ENCODE results near the gene MCCC1.
"Not testable (repeated sequence)": the region's sequence is repeated elsewhere in the genome, so short reads cannot be mapped to it uniquely, and the experiment has no call there.

Gene MCCC1

GRCh38 chr3:183008303-183008702, 91.0 kb downstream of the MCCC1 start:
- no peaks in the 10 kb centered on the region for H3K9me3 Mint-ChIP-seq
- H3K27me3 Mint-ChIP-seq: no peaks in the 10 kb centered on the region
- no peaks in the 10 kb centered on the region for H3K4me1 Mint-ChIP-seq (ENCODE audit: low read depth)
- no peak overlapping the region for H3K4me3 Mint-ChIP-seq
- peaks cover 8% of the 10 kb centered on the region for H3K36me3 Mint-ChIP-seq (ENCODE audit: low read depth)
- H3K27ac Mint-ChIP-seq: no peak overlapping the region
- DNase-seq: no peak

GRCh38 chr3:183006396-183007002, 92.8 kb downstream of the MCCC1 start:
- H3K4me1 Mint-ChIP-seq (ENCODE audit: low read depth): no peaks in the 10 kb centered on the region
- H3K4me3 Mint-ChIP-seq: no peak overlapping the region
- H3K9me3 Mint-ChIP-seq: no peaks in the 10 kb centered on the region
- DNase-seq: no peak
- no peaks in the 10 kb centered on the region for H3K36me3 Mint-ChIP-seq (ENCODE audit: low read depth)
- H3K27me3 Mint-ChIP-seq: no peaks in the 10 kb centered on the region
- H3K27ac Mint-ChIP-seq: peak overlapping the region; percentile 7

GRCh38 chr3:182999767-183000166, 99.5 kb downstream of the MCCC1 start:
- Mint-ChIP-seq H3K4me3 (no peak overlapping the region), H3K27ac (no peak overlapping the region), H3K9me3 (peaks cover 9% of the 10 kb centered on the region), H3K27me3 (no peaks in the 10 kb centered on the region), H3K36me3 (ENCODE audit: low read depth) (no peaks in the 10 kb centered on the region), H3K4me1 (ENCODE audit: low read depth) (no peaks in the 10 kb centered on the region)
- no peak for DNase-seq

GRCh38 chr3:182993486-182994201, 105.7 kb downstream of the MCCC1 start:
- not testable (repeated sequence) for H3K27ac Mint-ChIP-seq; H3K4me1 Mint-ChIP-seq (ENCODE audit: low read depth); H3K27me3 Mint-ChIP-seq; H3K4me3 Mint-ChIP-seq; H3K36me3 Mint-ChIP-seq (ENCODE audit: low read depth); DNase-seq
- H3K9me3 Mint-ChIP-seq: peaks cover 14% of the 10 kb centered on the region

- peaks cover 5% of the 10 kb centered on the region for H3K9me3 Mint-ChIP-seq
- no peak for DNase-seq
- H3K4me3 Mint-ChIP-seq: no peak overlapping the region
- H3K27ac Mint-ChIP-seq: no peak overlapping the region
- no peaks in the 10 kb centered on the region for H3K36me3 Mint-ChIP-seq (ENCODE audit: low read depth)
- no peaks in the 10 kb centered on the region for H3K27me3 Mint-ChIP-seq
- no peaks in the 10 kb centered on the region for H3K4me1 Mint-ChIP-seq (ENCODE audit: low read depth)
Observed at GRCh38 chr3:182989566-182989965, 109.7 kb downstream of the MCCC1 start.

GRCh38 chr3:182986021-182986420, 113.3 kb downstream of the MCCC1 start:
- Mint-ChIP-seq H3K4me1 (ENCODE audit: low read depth) (peaks cover 3% of the 10 kb centered on the region), H3K27ac (no peak overlapping the region), H3K27me3 (no peaks in the 10 kb centered on the region), H3K36me3 (ENCODE audit: low read depth) (no peaks in the 10 kb centered on the region), H3K4me3 (no peak overlapping the region), H3K9me3 (no peaks in the 10 kb centered on the region)
- no peak for DNase-seq

DNA sequence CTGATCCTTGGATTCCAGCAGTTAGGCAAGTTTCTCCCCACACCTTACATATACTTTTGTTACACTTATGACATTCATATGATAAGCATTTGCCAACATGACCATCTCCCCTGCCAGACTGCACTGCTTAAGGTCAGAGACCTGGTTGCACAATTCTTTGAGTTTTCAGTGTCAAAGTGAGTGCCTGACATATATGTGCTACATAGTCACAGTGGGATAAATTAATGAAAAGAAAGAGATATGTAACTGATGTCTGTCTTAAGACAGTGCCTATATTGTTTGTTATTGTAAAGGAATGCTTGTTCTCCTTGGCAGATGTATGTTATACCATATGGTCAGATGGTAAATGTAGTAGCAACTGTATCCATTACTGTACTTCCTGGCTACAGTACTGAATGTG, 115.4 kb downstream of the MCCC1 start:
- no peak for DNase-seq

GRCh38 chr3:182981038-182981380, 118.3 kb downstream of the MCCC1 start:
- no peaks in the 10 kb centered on the region for H3K27me3 Mint-ChIP-seq
- peaks cover 32% of the 10 kb centered on the region for H3K4me1 Mint-ChIP-seq (ENCODE audit: low read depth)
- DNase-seq: no peak
- H3K9me3 Mint-ChIP-seq: no peaks in the 10 kb centered on the region
- H3K27ac Mint-ChIP-seq: peak overlapping the region; percentile 81
- H3K36me3 Mint-ChIP-seq (ENCODE audit: low read depth): peaks cover 7% of the 10 kb centered on the region
- peak overlapping the region; percentile 73 for H3K4me3 Mint-ChIP-seq

More for the DNA sequence above, 115.4 kb downstream of the MCCC1 start:
- Mint-ChIP-seq H3K4me3 (no peak overlapping the region), H3K36me3 (ENCODE audit: low read depth) (peaks cover 7% of the 10 kb centered on the region), H3K4me1 (ENCODE audit: low read depth) (peaks cover 11% of the 10 kb centered on the region), H3K9me3 (no peaks in the 10 kb centered on the region), H3K27me3 (no peaks in the 10 kb centered on the region), H3K27ac (no peak overlapping the region)

GRCh38 chr3:182980204-182981037, 118.9 kb downstream of the MCCC1 start, which contains the start of gene DCUN1D1:
DCUN1D1 (minus strand) TSS chr3:182980538; CDS start chr3:182980489, 49 bp downstream.
- no peaks in the 10 kb centered on the region for H3K27me3 Mint-ChIP-seq
- H3K27ac Mint-ChIP-seq: peak within 1 kb of the TSS; percentile 89
- peaks cover 37% of the 10 kb centered on the region for H3K4me1 Mint-ChIP-seq (ENCODE audit: low read depth)
- H3K9me3 Mint-ChIP-seq: no peaks in the 10 kb centered on the region
- H3K4me3 Mint-ChIP-seq: peak within 1 kb of the TSS; percentile 88
- H3K36me3 Mint-ChIP-seq (ENCODE audit: low read depth): peaks cover 7% of the 10 kb centered on the region
- peak; percentile 92 for DNase-seq

- peaks cover 41% of the 10 kb centered on the region for H3K4me1 Mint-ChIP-seq (ENCODE audit: low read depth)
- H3K27me3 Mint-ChIP-seq: no peaks in the 10 kb centered on the region
- H3K36me3 Mint-ChIP-seq (ENCODE audit: low read depth): peaks cover 7% of the 10 kb centered on the region
- no peak for DNase-seq
- H3K9me3 Mint-ChIP-seq: no peaks in the 10 kb centered on the region
- peak overlapping the region; percentile 89 for H3K27ac Mint-ChIP-seq
- peak overlapping the region; percentile 88 for H3K4me3 Mint-ChIP-seq
Observed at GRCh38 chr3:182979674-182980191, 119.6 kb downstream of the MCCC1 start.

DNA sequence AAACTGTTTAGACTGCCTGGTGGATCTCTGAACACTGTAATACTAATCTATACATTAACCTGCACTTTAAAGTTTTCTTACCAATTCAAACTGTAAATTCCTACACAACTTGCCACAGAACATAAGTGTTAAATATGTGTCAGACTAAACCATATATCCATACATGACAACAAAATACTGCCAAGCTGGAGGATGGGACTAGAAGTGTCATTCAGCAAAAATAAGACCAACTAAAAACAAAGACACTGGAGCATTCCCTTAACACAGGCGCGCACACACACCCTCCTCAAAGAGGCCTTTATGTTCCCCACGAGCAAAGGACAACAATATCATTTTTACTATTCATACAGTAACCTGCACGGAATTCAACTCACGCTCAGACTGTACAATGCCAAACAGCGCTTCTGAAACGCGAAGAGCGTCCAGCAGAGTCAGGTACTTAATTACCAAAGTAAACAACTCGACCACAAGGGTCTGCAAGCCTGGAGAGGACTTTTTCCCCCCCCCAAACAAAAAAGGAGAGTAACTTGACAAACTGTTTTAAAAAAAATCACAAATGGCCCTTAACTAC, 120.1 kb downstream of the MCCC1 start:
- DNase-seq: no peak
- peak overlapping the region; percentile 89 for H3K27ac Mint-ChIP-seq
- H3K27me3 Mint-ChIP-seq: no peaks in the 10 kb centered on the region
- H3K9me3 Mint-ChIP-seq: no peaks in the 10 kb centered on the region
- peaks cover 7% of the 10 kb centered on the region for H3K36me3 Mint-ChIP-seq (ENCODE audit: low read depth)
- peak overlapping the region; percentile 88 for H3K4me3 Mint-ChIP-seq
- H3K4me1 Mint-ChIP-seq (ENCODE audit: low read depth): peaks cover 41% of the 10 kb centered on the region

GRCh38 chr3:182978387-182978786, 120.9 kb downstream of the MCCC1 start:
- Mint-ChIP-seq H3K27ac (no peak overlapping the region), H3K27me3 (no peaks in the 10 kb centered on the region), H3K4me3 (peak overlapping the region; percentile 88), H3K4me1 (ENCODE audit: low read depth) (peaks cover 41% of the 10 kb centered on the region), H3K9me3 (no peaks in the 10 kb centered on the region), H3K36me3 (ENCODE audit: low read depth) (peaks cover 7% of the 10 kb centered on the region)
- DNase-seq: no peak

DNA sequence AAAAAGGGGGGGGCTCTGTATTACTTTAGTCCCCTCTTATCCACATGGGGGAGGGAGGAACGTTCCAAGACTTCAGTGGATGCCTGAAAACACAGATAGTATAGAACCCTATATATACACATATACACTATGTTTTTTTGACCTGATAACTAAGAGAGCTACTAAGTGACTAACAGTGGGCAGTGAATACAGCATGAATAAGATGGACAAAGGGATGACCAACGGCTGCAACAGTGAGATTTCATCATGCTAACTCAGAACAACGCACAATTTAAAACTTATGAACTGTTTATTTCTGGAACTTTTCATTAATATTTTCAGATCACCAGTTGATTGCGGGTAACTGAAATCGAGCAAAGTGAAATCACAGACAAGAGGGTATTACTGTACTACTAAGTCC, 126.2 kb downstream of the MCCC1 start:
- H3K9me3 Mint-ChIP-seq: no peaks in the 10 kb centered on the region
- H3K27me3 Mint-ChIP-seq: no peaks in the 10 kb centered on the region
- no peak overlapping the region for H3K4me3 Mint-ChIP-seq
- H3K36me3 Mint-ChIP-seq (ENCODE audit: low read depth): peaks cover 7% of the 10 kb centered on the region
- peaks cover 65% of the 10 kb centered on the region for H3K4me1 Mint-ChIP-seq (ENCODE audit: low read depth)
- no peak for DNase-seq
- H3K27ac Mint-ChIP-seq: no peak overlapping the region

DNA sequence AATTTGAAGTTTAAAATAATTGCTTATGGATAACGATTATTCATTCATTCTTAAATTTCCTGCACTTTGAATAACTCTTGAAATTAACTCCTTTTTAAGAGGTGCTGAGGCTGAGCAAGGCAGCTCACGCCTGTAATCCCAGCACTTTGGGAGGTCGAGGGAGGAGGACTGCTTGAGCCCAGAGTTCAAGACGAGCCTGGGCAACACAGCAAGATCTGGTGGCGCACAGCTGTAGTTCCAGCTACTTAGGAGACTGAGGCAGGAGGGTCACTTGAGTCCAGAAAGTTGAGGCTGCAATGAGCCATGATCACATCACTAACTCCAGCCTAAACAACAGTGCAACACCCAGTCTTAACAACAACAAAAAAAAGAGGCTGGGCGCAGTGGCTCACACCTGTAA, 126.9 kb downstream of the MCCC1 start:
- Mint-ChIP-seq H3K4me1 (ENCODE audit: low read depth) (peaks cover 69% of the 10 kb centered on the region), H3K4me3 (no peak overlapping the region), H3K27me3 (no peaks in the 10 kb centered on the region), H3K27ac (no peak overlapping the region), H3K9me3 (no peaks in the 10 kb centered on the region), H3K36me3 (ENCODE audit: low read depth) (peaks cover 7% of the 10 kb centered on the region)
- no peak for DNase-seq

Measured in activated T-cell treated with anti-CD3 and anti-CD28 coated beads, Interleukin-2, amount 50 U/mL, for 24 hours (primary cell).